Keratinocyte (primary cell): Measurements from ENCODE around the gene GNG3. TPM values are rescaled to one million over a fixed set of nuclear protein-coding genes. Genes with fewer than 3 reads are reported as not detected.
A peak's percentile ranks its signal among the peaks of the same experiment; 100 is the strongest.

Experiments
- DNase-seq: peaks from one replicate; pipeline ENCODE4 v3.0.0-alpha.2; 2011; ENCODE audit warnings: low read depth, missing footprints, low spot score
- FAIRE-seq: peaks from 2 replicates; lab custom pipeline; 2011; peaks lifted over from hg19 to GRCh38; lab: Jason Lieb, UNC
- H2AFZ ChIP-seq: 2 replicates; pipeline ENCODE4 v1.6.0; 2012; ENCODE audit warnings: low read length, control low read depth, inconsistent platforms; ENCODE audit not compliant: control insufficient read depth
- H3K27ac ChIP-seq: 2 replicates; pipeline ENCODE4 v1.5.1; 2011; ENCODE audit warnings: low read length; ENCODE audit not compliant: control insufficient read depth, insufficient read depth
- H3K27me3 ChIP-seq: 3 replicates; pipeline ENCODE4 v1.6.0; 2011; ENCODE audit warnings: low read length; ENCODE audit not compliant: control insufficient read depth, insufficient read depth; ENCODE audit errors: extremely low read depth
- H3K36me3 ChIP-seq, 2 experiments: 2 replicates in 1 of 2; 3 replicates in 1 of 2; pipeline ENCODE4 v1.5.1; 2011; ENCODE audit warnings: low read length in 2 of 2, mild to moderate bottlenecking in 1 of 2; ENCODE audit not compliant: control insufficient read depth in 2 of 2, insufficient read depth in 2 of 2; ENCODE audit errors: extremely low read depth in 1 of 2
- H3K4me1 ChIP-seq: 3 replicates; pipeline ENCODE4 v1.5.1; 2011; ENCODE audit warnings: low read length; ENCODE audit not compliant: control insufficient read depth, insufficient read depth; ENCODE audit errors: extremely low read depth
- H3K4me2 ChIP-seq: 3 replicates; pipeline ENCODE4 v1.6.0; 2011; ENCODE audit warnings: low read depth, low read length; ENCODE audit not compliant: control insufficient read depth, insufficient read depth; ENCODE audit errors: extremely low read depth
- H3K4me3 ChIP-seq, 3 experiments: fragments of 200-600 bp in 1 of 3; sonication (generic) in 1 of 3; 2 replicates in 2 of 3; 3 replicates in 1 of 3; pipeline ENCODE4 v1.5.1; 2011 to 2016; ENCODE audit warnings: low read length in 3 of 3, mild to moderate bottlenecking in 3 of 3, control low read depth in 2 of 3, inconsistent platforms in 1 of 3, low read depth in 1 of 3, mixed read lengths in 1 of 3, mixed run types in 1 of 3, moderate library complexity in 1 of 3; ENCODE audit not compliant: control insufficient read depth in 2 of 3, insufficient read depth in 2 of 3; ENCODE audit errors: extremely low read depth in 1 of 3
- H3K79me2 ChIP-seq: 2 replicates; pipeline ENCODE4 v1.6.0; 2012; ENCODE audit warnings: low read length; ENCODE audit not compliant: control insufficient read depth, insufficient read depth
- H3K9ac ChIP-seq: 3 replicates; pipeline ENCODE4 v1.6.0; 2011; ENCODE audit warnings: low read length; ENCODE audit not compliant: control insufficient read depth, insufficient read depth; ENCODE audit errors: extremely low read depth
- H3K9me1 ChIP-seq: 3 replicates; pipeline ENCODE4 v1.6.0; 2011; ENCODE audit warnings: low read length; ENCODE audit not compliant: control insufficient read depth, insufficient read depth; ENCODE audit errors: extremely low read depth
- H3K9me3 ChIP-seq: 2 replicates; pipeline ENCODE4 v1.5.1; 2012; ENCODE audit warnings: low read depth, low read length; ENCODE audit not compliant: control insufficient read depth
- H4K20me1 ChIP-seq: 3 replicates; pipeline ENCODE4 v1.6.0; 2011; ENCODE audit warnings: low read length; ENCODE audit not compliant: control insufficient read depth, insufficient read depth; ENCODE audit errors: extremely low read depth
- EZH2 ChIP-seq: IDR thresholded peaks from one replicate; pipeline ENCODE4 v1.6.1; 2012; ENCODE audit warnings: inconsistent platforms, mild to moderate bottlenecking, low read length, moderate library complexity
- dilution Hi-C: fragments of 300-500 bp; cut with MboI; formaldehyde crosslinking; loops from one replicate; pipeline ENCODE4 v1.7.0; 2020; ENCODE audit warnings: low sequenced_read_pairs; ENCODE audit not compliant: extremely low pct_ligation_motif_present
- polyA plus RNA-seq, 5 experiments: library from polyadenylated mRNA; depleted of rRNA in 3 of 5; stranded (reverse) in 3 of 5; stranded (forward) in 1 of 5; unstranded in 1 of 5; fragments of >200 nt; gene quantifications; 1 replicate in 1 of 5; 2 replicates in 3 of 5; 3 replicates in 1 of 5; pipeline versions ENCODE4 v1.2.1 to v1.2.3, GENCODE V29; 2011 to 2012; ENCODE audit warnings: missing spikeins in 2 of 5, low read depth in 1 of 5, low replicate concordance in 1 of 5
- TF ChIP-seq, protein P1 (sequence below), 3 experiments: IDR thresholded peaks in 1 of 3; conservative IDR thresholded peaks in 1 of 3; optimal IDR thresholded peaks in 1 of 3; 2 replicates in 2 of 3; 3 replicates in 1 of 3; pipeline versions ENCODE3 to v1.5.1; 2011; ENCODE audit warnings: low read length in 3 of 3, mild to moderate bottlenecking in 3 of 3, moderate library complexity in 2 of 3, control low read depth in 1 of 3, inconsistent platforms in 1 of 3; ENCODE audit not compliant: insufficient read depth in 2 of 3; ENCODE audit errors: extremely low read depth in 1 of 3

The GNG3 gene
- polyA plus RNA-seq, 1 donor (not counting 4 experiments of a cell fraction or from before 2014, with no cell fraction given), result not detected

DNA sequence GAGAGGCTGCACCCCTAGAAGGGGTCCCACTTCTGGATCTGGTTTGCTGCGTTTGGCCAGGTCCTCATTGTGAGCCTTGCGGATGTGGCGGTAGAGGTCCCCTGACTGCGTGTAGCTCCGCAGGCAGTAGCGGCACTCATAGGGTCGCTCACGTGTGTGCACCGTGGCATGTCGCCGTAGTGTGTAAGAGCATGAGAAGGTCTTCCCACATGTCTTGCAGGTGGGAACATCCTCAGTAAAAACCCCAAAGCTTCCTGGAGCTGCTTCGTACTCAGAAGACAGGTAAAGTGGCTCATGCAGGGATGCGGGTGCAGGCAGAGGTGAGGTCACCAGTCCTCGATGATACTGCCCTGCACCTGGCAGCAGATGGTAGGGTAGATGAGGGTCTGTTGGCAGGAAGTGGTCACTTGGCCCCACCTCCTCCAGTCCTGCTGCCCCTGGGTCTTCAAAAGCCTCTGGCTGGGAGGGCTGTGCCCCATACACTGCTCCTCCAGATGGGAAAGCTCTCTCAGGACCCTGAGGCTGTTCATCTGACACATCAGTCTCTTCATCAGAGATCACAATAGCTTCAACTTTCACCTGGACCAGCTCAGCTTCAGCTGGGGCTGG is 44.8 kb downstream of the GNG3 start:
- peaks cover 16% of the 10 kb centered on the region for H3K79me2 ChIP-seq
- no peaks in the 10 kb centered on the region for H4K20me1 ChIP-seq
- no peaks in the 10 kb centered on the region for H3K9me3 ChIP-seq
- TF ChIP-seq, protein P1, sequence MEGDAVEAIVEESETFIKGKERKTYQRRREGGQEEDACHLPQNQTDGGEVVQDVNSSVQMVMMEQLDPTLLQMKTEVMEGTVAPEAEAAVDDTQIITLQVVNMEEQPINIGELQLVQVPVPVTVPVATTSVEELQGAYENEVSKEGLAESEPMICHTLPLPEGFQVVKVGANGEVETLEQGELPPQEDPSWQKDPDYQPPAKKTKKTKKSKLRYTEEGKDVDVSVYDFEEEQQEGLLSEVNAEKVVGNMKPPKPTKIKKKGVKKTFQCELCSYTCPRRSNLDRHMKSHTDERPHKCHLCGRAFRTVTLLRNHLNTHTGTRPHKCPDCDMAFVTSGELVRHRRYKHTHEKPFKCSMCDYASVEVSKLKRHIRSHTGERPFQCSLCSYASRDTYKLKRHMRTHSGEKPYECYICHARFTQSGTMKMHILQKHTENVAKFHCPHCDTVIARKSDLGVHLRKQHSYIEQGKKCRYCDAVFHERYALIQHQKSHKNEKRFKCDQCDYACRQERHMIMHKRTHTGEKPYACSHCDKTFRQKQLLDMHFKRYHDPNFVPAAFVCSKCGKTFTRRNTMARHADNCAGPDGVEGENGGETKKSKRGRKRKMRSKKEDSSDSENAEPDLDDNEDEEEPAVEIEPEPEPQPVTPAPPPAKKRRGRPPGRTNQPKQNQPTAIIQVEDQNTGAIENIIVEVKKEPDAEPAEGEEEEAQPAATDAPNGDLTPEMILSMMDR (optimal IDR thresholded peaks at IDR 0.05 in 1 of 3, IDR thresholded peaks at IDR 0.05 in 1 of 3, conservative IDR thresholded peaks at IDR 0.05 in 1 of 3; ENCODE audit: extremely low read depth in 1 of 3, insufficient read depth in 2 of 3, low read length in 3 of 3), result no peak
- no peak for TF ChIP-seq EZH2
- H3K9ac ChIP-seq, result no peak overlapping the region
- no peaks in the 10 kb centered on the region for H3K27me3 ChIP-seq
- H3K4me2 ChIP-seq, result no peak overlapping the region
- H3K4me3 ChIP-seq, result no peak overlapping the region
- FAIRE-seq (no peak), DNase-seq (no peak)
- H3K27ac ChIP-seq, result no peak overlapping the region
- dilution Hi-C loops, result no loop called here
- H2AFZ ChIP-seq, result no peak overlapping the region
- H3K9me1 ChIP-seq, result peaks cover 2% of the 10 kb centered on the region
- H3K4me1 ChIP-seq, result peaks cover 11% of the 10 kb centered on the region
- H3K36me3 ChIP-seq, result peaks cover 9 to 17% of the 10 kb centered on the region in 2 experiments

DNA sequence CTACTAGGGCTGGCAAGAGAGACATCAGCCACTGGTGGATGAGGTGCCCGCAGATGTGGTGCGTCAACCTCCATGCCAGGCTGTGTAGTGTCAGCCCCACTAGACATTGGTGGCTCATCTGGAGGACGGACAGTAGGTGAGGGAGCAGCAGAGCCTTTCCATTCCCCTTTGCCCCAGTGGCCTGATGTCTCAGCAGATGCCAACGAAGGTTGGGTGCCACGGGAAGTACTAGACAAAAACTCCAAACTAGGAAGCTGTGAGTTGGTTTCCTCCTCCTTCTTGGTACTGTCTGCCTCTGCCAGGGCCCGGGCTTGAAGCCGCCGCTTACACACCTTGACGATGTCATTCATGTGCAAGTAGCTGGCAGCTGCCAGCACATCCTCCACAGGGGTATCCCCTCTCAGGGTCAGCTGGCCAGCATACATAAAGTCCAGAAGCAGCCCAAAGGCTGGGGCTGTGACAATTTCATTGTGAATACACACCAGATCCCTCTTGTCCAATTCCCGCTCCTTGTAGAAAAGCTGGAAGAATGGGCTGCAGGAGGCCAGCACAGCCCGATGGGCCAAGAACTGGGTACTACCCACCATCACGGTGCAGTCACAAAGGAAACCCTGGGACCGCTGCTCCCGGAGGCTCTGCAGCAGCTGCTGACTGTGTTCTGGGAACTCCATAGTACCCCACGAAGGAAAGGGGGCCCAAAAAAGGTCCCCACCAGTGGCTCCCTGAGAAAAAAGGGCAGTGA is 45.7 kb downstream of the GNG3 start:
- Histone ChIP-seq H3K27me3 (no peaks in the 10 kb centered on the region), H2AFZ (peak overlapping the region; percentile 90), H3K79me2 (peaks cover 16% of the 10 kb centered on the region), H3K4me1 (peaks cover 11% of the 10 kb centered on the region), H3K4me2 (peak overlapping the region; percentile 83), H3K36me3 (peaks cover 9 to 17% of the 10 kb centered on the region in 2 experiments), H3K4me3 (peak overlapping the region; percentile 70 to 95 (median 85)), H4K20me1 (no peaks in the 10 kb centered on the region), H3K9me3 (no peaks in the 10 kb centered on the region), H3K9ac (peak overlapping the region; percentile 95), H3K9me1 (peaks cover 2% of the 10 kb centered on the region), H3K27ac (peak overlapping the region; percentile 94)
- FAIRE-seq (no peak), DNase-seq (no peak)
- TF ChIP-seq, protein P1 (optimal IDR thresholded peaks at IDR 0.05 in 1 of 3, IDR thresholded peaks at IDR 0.05 in 1 of 3, conservative IDR thresholded peaks at IDR 0.05 in 1 of 3; ENCODE audit: extremely low read depth in 1 of 3, insufficient read depth in 2 of 3, low read length in 3 of 3), result no peak
- TF ChIP-seq EZH2, result no peak
- dilution Hi-C loops, result no loop called here
